Esophagus squamous epithelium (tissue), 4 donors: ENCODE data around the gene SLC9C2.

Experiments
- CTCF ChIP-seq, 6 experiments: fragments of 450-650 bp in 4 of 6; fragments of 200-600 bp in 2 of 6; sonication (generic) in 2 of 6; IDR thresholded peaks; one replicate each; pipeline ENCODE4 v1.5.1; 2016 to 2019; ENCODE audit warnings: antibody characterized with exemption in 6 of 6, mild to moderate bottlenecking in 4 of 6, moderate library complexity in 4 of 6
- POLR2A ChIP-seq, 4 donors: fragments of 450-650 bp; IDR thresholded peaks; one replicate each; pipeline ENCODE4 v1.6.1; 2017; ENCODE audit warnings: antibody characterized with exemption in 4 of 4, mild to moderate bottlenecking in 4 of 4, moderate library complexity in 3 of 4

- TF ChIP-seq CTCF (IDR thresholded peaks at IDR 0.05): no peak
- TF ChIP-seq POLR2A (IDR thresholded peaks at IDR 0.05): no peak
Measured at GRCh38 chr1:173648880-173649605, 46.2 kb upstream of the SLC9C2 start.
